Measurements from ENCODE around the gene DENND2C. TPM values are rescaled to one million over a fixed set of nuclear protein-coding genes. Genes with fewer than 3 reads are reported as not detected.

DENND2C gene
- total RNA-seq, 2 experiments from 2014 or later = 0.31 to 0.47 TPM

GRCh38 chr1:114552106-114552639, 117.7 kb downstream of the DENND2C start:
- CTCF ChIA-PET = no interaction called here
- peaks cover 3% of the 10 kb centered on the region for H3K27me3 Mint-ChIP-seq (ENCODE audit: low read depth)
- no peak overlapping the region for H3K27ac Mint-ChIP-seq
- intact Hi-C loops (cut with micrococcal nuclease) = no loop called here
- H3K4me3 Mint-ChIP-seq = no peak overlapping the region
- no peaks in the 10 kb centered on the region for H3K4me1 Mint-ChIP-seq (ENCODE audit: low read depth)
- no peak for DNase-seq
- no peaks in the 10 kb centered on the region for H3K36me3 Mint-ChIP-seq (ENCODE audit: low read depth)
- no peaks in the 10 kb centered on the region for H3K9me3 Mint-ChIP-seq

GRCh38 chr1:114551400-114551799, 118.4 kb downstream of the DENND2C start:
- no peak overlapping the region for H3K4me3 Mint-ChIP-seq
- H3K27me3 Mint-ChIP-seq (ENCODE audit: low read depth) = peaks cover 3% of the 10 kb centered on the region
- intact Hi-C loops (cut with micrococcal nuclease) = no loop called here
- H3K4me1 Mint-ChIP-seq (ENCODE audit: low read depth) = no peaks in the 10 kb centered on the region
- CTCF ChIA-PET = no interaction called here
- H3K36me3 Mint-ChIP-seq (ENCODE audit: low read depth) = no peaks in the 10 kb centered on the region
- DNase-seq = no peak
- no peak overlapping the region for H3K27ac Mint-ChIP-seq
- H3K9me3 Mint-ChIP-seq = no peaks in the 10 kb centered on the region

- H3K36me3 Mint-ChIP-seq (ENCODE audit: low read depth) = no peaks in the 10 kb centered on the region
- no peaks in the 10 kb centered on the region for H3K9me3 Mint-ChIP-seq
- CTCF ChIA-PET = interaction anchor here (0.7 kb wide), 1 partner anchor 247 kb away, joined by 3 read pairs; no protein-coding TSS in a partner anchor
- no peak for DNase-seq
- intact Hi-C loops (cut with micrococcal nuclease) = no loop called here
- H3K4me3 Mint-ChIP-seq = no peak overlapping the region
- H3K4me1 Mint-ChIP-seq (ENCODE audit: low read depth) = no peaks in the 10 kb centered on the region
- peaks cover 3% of the 10 kb centered on the region for H3K27me3 Mint-ChIP-seq (ENCODE audit: low read depth)
- no peak overlapping the region for H3K27ac Mint-ChIP-seq
These were observed 119.5 kb downstream of the DENND2C start for GRCh38 chr1:114550336-114550735.

GRCh38 chr1:114549137-114549536, 120.7 kb downstream of the DENND2C start:
- H3K36me3 Mint-ChIP-seq (ENCODE audit: low read depth) = no peaks in the 10 kb centered on the region
- CTCF ChIA-PET = no interaction called here
- no peak overlapping the region for H3K4me3 Mint-ChIP-seq
- no peaks in the 10 kb centered on the region for H3K4me1 Mint-ChIP-seq (ENCODE audit: low read depth)
- DNase-seq = no peak
- peaks cover 3% of the 10 kb centered on the region for H3K27me3 Mint-ChIP-seq (ENCODE audit: low read depth)
- intact Hi-C loops (cut with micrococcal nuclease) = no loop called here
- H3K9me3 Mint-ChIP-seq = no peaks in the 10 kb centered on the region
- no peak overlapping the region for H3K27ac Mint-ChIP-seq

GRCh38 chr1:114547076-114547475, 122.8 kb downstream of the DENND2C start:
- CTCF ChIA-PET = no interaction called here

GRCh38 chr1:114545796-114546195, 124.1 kb downstream of the DENND2C start:
- intact Hi-C loops (cut with micrococcal nuclease) = no loop called here
- H3K4me1 Mint-ChIP-seq (ENCODE audit: low read depth) = no peaks in the 10 kb centered on the region
- no peak for DNase-seq
- H3K27ac Mint-ChIP-seq = no peak overlapping the region
- CTCF ChIA-PET = no interaction called here
- H3K27me3 Mint-ChIP-seq (ENCODE audit: low read depth) = no peaks in the 10 kb centered on the region
- H3K9me3 Mint-ChIP-seq = no peaks in the 10 kb centered on the region
- no peaks in the 10 kb centered on the region for H3K36me3 Mint-ChIP-seq (ENCODE audit: low read depth)
- H3K4me3 Mint-ChIP-seq = no peak overlapping the region

More at GRCh38 chr1:114547076-114547475, 122.8 kb downstream of the DENND2C start:
- Mint-ChIP-seq H3K4me3 (no peak overlapping the region), H3K4me1 (ENCODE audit: low read depth) (no peaks in the 10 kb centered on the region), H3K27ac (no peak overlapping the region), H3K36me3 (ENCODE audit: low read depth) (no peaks in the 10 kb centered on the region), H3K9me3 (no peaks in the 10 kb centered on the region), H3K27me3 (ENCODE audit: low read depth) (peaks cover 3% of the 10 kb centered on the region)
- intact Hi-C loops (cut with micrococcal nuclease) = no loop called here
- DNase-seq = no peak

- CTCF ChIA-PET = no interaction called here
- no peak overlapping the region for H3K27ac Mint-ChIP-seq
- H3K36me3 Mint-ChIP-seq (ENCODE audit: low read depth) = no peaks in the 10 kb centered on the region
These were observed 124.5 kb downstream of the DENND2C start for GRCh38 chr1:114545315-114545714.

GRCh38 chr1:114540821-114541220, 129.0 kb downstream of the DENND2C start:
- H3K9me3 Mint-ChIP-seq = no peaks in the 10 kb centered on the region
- H3K27ac Mint-ChIP-seq = no peak overlapping the region
- H3K36me3 Mint-ChIP-seq (ENCODE audit: low read depth) = no peaks in the 10 kb centered on the region
- CTCF ChIA-PET = no interaction called here
- no peak for DNase-seq
- H3K4me3 Mint-ChIP-seq = no peak overlapping the region
- no peaks in the 10 kb centered on the region for H3K27me3 Mint-ChIP-seq (ENCODE audit: low read depth)
- intact Hi-C loops (cut with micrococcal nuclease) = no loop called here
- no peaks in the 10 kb centered on the region for H3K4me1 Mint-ChIP-seq (ENCODE audit: low read depth)

More at GRCh38 chr1:114545315-114545714, 124.5 kb downstream of the DENND2C start:
- DNase-seq = no peak
- Mint-ChIP-seq H3K27me3 (ENCODE audit: low read depth) (no peaks in the 10 kb centered on the region), H3K4me3 (no peak overlapping the region), H3K9me3 (no peaks in the 10 kb centered on the region), H3K4me1 (ENCODE audit: low read depth) (no peaks in the 10 kb centered on the region)
- intact Hi-C loops (cut with micrococcal nuclease) = no loop called here

GRCh38 chr1:114540272-114540671, 129.6 kb downstream of the DENND2C start:
- intact Hi-C loops (cut with micrococcal nuclease) = no loop called here
- no peak overlapping the region for H3K27ac Mint-ChIP-seq
- CTCF ChIA-PET = no interaction called here
- no peaks in the 10 kb centered on the region for H3K4me1 Mint-ChIP-seq (ENCODE audit: low read depth)
- H3K36me3 Mint-ChIP-seq (ENCODE audit: low read depth) = no peaks in the 10 kb centered on the region
- H3K4me3 Mint-ChIP-seq = no peak overlapping the region
- no peaks in the 10 kb centered on the region for H3K9me3 Mint-ChIP-seq
- no peak for DNase-seq
- H3K27me3 Mint-ChIP-seq (ENCODE audit: low read depth) = no peaks in the 10 kb centered on the region

- Mint-ChIP-seq H3K4me3 (no peak overlapping the region), H3K27me3 (ENCODE audit: low read depth) (no peaks in the 10 kb centered on the region), H3K4me1 (ENCODE audit: low read depth) (no peaks in the 10 kb centered on the region), H3K27ac (no peak overlapping the region), H3K36me3 (ENCODE audit: low read depth) (no peaks in the 10 kb centered on the region), H3K9me3 (no peaks in the 10 kb centered on the region)
- DNase-seq = no peak
- intact Hi-C loops (cut with micrococcal nuclease) = no loop called here
- CTCF ChIA-PET = interaction anchor here (0.6 kb wide), 1 partner anchor 252 kb away, joined by 3 read pairs; no protein-coding TSS in a partner anchor
These were observed 133.8 kb downstream of the DENND2C start for GRCh38 chr1:114536043-114536442.

- Mint-ChIP-seq H3K27me3 (ENCODE audit: low read depth) (no peaks in the 10 kb centered on the region), H3K36me3 (ENCODE audit: low read depth) (no peaks in the 10 kb centered on the region), H3K9me3 (no peaks in the 10 kb centered on the region), H3K4me3 (no peak overlapping the region), H3K27ac (no peak overlapping the region), H3K4me1 (ENCODE audit: low read depth) (no peaks in the 10 kb centered on the region)
- no peak for DNase-seq
- intact Hi-C loops (cut with micrococcal nuclease) = no loop called here
- CTCF ChIA-PET = interaction anchor here (0.6 kb wide), 1 partner anchor 251 kb away, joined by 3 read pairs; no protein-coding TSS in a partner anchor
These were observed 134.4 kb downstream of the DENND2C start for GRCh38 chr1:114535401-114535800.
